Left forelimb (tissue), 1 donor: Measurements from ENCODE around the gene POLR1C.
"Not testable (repeated sequence)": the region's sequence is repeated elsewhere in the genome, so short reads cannot be mapped to it uniquely, and the experiment has no call there.

Experiments
- DNase-seq: peaks from one replicate; pipeline ENCODE4 v3.0.0-alpha.2; 2018; ENCODE audit warnings: low spot score

Gene POLR1C

GRCh38 chr6:43509984-43510826 lies 6.7 kb upstream of the POLR1C start, which contains the start of gene LRRC73:
LRRC73 (minus strand) TSS chr6:43510346; CDS start chr6:43509785, 561 bp downstream.
- DNase-seq: peak; percentile 91

- no peak for DNase-seq
Observed at GRCh38 chr6:43510827-43511163, 6.1 kb upstream of the POLR1C start.

GRCh38 chr6:43511824-43512415 lies 5.0 kb upstream of the POLR1C start:
- no peak for DNase-seq

GRCh38 chr6:43515808-43516207 lies 1.1 kb upstream of the POLR1C start:
- no peak for DNase-seq

GRCh38 chr6:43516367-43516696 lies 557 bp upstream of the POLR1C start:
- DNase-seq: no peak

- no peak for DNase-seq
Observed at GRCh38 chr6:43517505-43518357, 842 bp downstream of the POLR1C start.

GRCh38 chr6:43520097-43520496 lies 3.2 kb downstream of the POLR1C start:
- DNase-seq: no peak

- DNase-seq: no peak
Observed at GRCh38 chr6:43521836-43522235, 4.9 kb downstream of the POLR1C start.

- no peak for DNase-seq
Observed at GRCh38 chr6:43522547-43523261, 5.8 kb downstream of the POLR1C start.

GRCh38 chr6:43523284-43523683 lies 6.4 kb downstream of the POLR1C start:
- DNase-seq: no peak

- no peak for DNase-seq
Observed at GRCh38 chr6:43524483-43524961, 7.6 kb downstream of the POLR1C start.

- DNase-seq: no peak
Observed at GRCh38 chr6:43532201-43532600, 15.3 kb downstream of the POLR1C start.

GRCh38 chr6:43538986-43539385 lies 22.1 kb downstream of the POLR1C start:
- not testable (repeated sequence) for DNase-seq

GRCh38 chr6:43539409-43539808 lies 22.5 kb downstream of the POLR1C start:
- not testable (repeated sequence) for DNase-seq

- DNase-seq: no peak
Observed at GRCh38 chr6:43540507-43540906, 23.6 kb downstream of the POLR1C start.

- DNase-seq: no peak
Observed at GRCh38 chr6:43541774-43542471, 25.0 kb downstream of the POLR1C start.

- no peak for DNase-seq
Observed at GRCh38 chr6:43544461-43544860, 27.6 kb downstream of the POLR1C start.

GRCh38 chr6:43547222-43547621 lies 30.3 kb downstream of the POLR1C start:
- DNase-seq: no peak

GRCh38 chr6:43557620-43558019 lies 40.7 kb downstream of the POLR1C start:
- DNase-seq: not testable (repeated sequence)

- DNase-seq: no peak
Observed at GRCh38 chr6:43559328-43559727, 42.4 kb downstream of the POLR1C start.

- no peak for DNase-seq
Observed at GRCh38 chr6:43570876-43571441, 54.1 kb downstream of the POLR1C start.
